ENCODE data around the gene MZB1. TPM values are rescaled to one million over a fixed set of nuclear protein-coding genes. Genes with fewer than 3 reads are reported as not detected.

MZB1 gene
- total RNA-seq, 1 donor from 2014 or later: not detected

DNA sequence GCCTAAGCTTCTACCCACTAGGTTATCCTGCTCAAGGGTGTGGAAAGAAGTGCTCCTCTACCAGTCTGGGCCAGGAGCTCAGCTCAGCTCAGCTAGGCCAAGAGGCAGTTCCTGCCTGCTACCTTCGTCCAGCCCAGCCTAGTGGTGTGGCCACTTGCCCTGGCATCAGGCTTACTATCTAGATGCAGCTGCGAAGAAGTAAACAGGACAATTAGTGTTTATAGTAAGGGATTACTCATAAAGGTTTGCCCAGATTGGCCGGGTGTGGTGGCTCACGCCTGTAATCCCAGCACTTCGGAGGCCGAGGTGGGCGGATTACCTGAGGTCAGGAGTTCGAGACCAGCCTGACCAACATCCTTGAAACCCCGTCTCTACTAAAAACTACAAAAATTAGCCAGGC lies 26.9 kb upstream of the MZB1 start:
- TF ChIP-seq CTCF (conservative IDR thresholded peaks at IDR 0.05; ENCODE audit: low read depth, low read length): no peak
- no peak for DNase-seq (ENCODE audit: low read depth)
- no peak overlapping the region for H3K4me3 ChIP-seq (ENCODE audit: low read depth, low read length)

DNA sequence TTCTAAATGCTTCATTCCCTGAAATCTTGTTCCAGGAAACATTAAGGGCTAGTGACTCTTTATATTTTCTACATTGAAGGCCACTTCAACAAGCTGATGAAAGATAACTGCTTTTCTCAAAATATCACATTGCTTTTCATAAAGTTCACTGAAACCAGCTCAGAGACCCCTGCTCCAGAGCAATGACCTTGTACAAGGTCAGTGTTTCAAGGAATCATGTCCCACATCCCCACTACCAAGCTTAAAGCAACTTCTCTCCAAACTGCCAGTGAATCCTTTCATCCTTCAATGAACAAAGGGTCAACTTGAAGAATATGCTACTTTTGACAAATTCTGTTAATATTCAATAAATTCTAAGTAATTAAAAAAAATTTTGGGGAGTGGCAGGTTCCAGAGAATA lies 26.2 kb upstream of the MZB1 start:
- no peak for DNase-seq (ENCODE audit: low read depth)
- H3K4me3 ChIP-seq (ENCODE audit: low read depth, low read length): no peak overlapping the region
- no peak for TF ChIP-seq CTCF (conservative IDR thresholded peaks at IDR 0.05; ENCODE audit: low read depth, low read length)

GRCh38 chr5:139415221-139415861 lies 25.6 kb upstream of the MZB1 start:
- H3K4me3 ChIP-seq (ENCODE audit: low read depth, low read length): no peak overlapping the region
- TF ChIP-seq CTCF (conservative IDR thresholded peaks at IDR 0.05; ENCODE audit: low read depth, low read length): no peak
- DNase-seq (ENCODE audit: low read depth): no peak

GRCh38 chr5:139414581-139415130 lies 24.9 kb upstream of the MZB1 start:
- DNase-seq (ENCODE audit: low read depth): no peak
- H3K4me3 ChIP-seq (ENCODE audit: low read depth, low read length): no peak overlapping the region
- no peak for TF ChIP-seq CTCF (conservative IDR thresholded peaks at IDR 0.05; ENCODE audit: low read depth, low read length)

DNA sequence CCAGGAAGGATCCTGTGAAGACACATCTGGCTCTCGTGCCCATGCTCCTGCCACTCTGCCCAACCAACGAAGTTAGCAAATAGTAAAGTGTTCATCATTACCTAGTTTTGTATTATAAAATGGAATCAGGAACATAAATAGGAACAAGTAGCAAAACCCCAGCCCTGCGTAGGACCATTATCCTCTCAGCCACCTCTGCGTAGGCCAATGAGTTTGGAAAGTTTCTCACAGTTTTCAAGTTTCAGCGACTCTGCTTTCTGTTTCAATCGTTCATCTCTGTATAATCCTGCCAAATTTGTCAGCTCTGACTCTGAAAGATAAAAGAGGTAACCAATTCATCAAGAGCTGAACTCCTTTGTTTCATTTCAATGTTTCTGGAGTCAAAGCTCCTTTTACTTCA lies 24.2 kb upstream of the MZB1 start:
- no peak for DNase-seq (ENCODE audit: low read depth)
- no peak overlapping the region for H3K4me3 ChIP-seq (ENCODE audit: low read depth, low read length)
- no peak for TF ChIP-seq CTCF (conservative IDR thresholded peaks at IDR 0.05; ENCODE audit: low read depth, low read length)

DNA sequence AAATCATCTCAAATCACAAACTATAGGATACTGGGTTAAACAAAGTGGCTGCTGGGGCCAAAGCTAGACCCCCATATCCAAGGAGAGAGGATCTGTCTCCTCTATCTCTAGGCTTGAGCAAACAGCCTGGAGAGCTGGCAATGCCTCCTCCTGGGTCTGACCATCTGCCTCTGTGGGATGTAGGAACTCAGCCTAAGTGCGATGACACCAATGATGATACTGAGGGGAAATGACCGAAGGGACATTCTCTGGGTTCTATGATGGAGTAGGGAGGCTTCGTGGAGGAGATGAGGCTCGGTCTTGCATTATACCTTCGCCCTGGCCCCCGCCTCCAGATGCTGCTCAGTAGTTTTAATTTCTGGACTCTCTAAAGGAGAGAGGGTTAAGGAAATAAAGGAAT lies 23.4 kb upstream of the MZB1 start:
- no peak for DNase-seq (ENCODE audit: low read depth)
- no peak for TF ChIP-seq CTCF (conservative IDR thresholded peaks at IDR 0.05; ENCODE audit: low read depth, low read length)
- no peak overlapping the region for H3K4me3 ChIP-seq (ENCODE audit: low read depth, low read length)

Data from epithelial cell of proximal tubule (primary cell).